Activated gamma-delta T cell treated with Interleukin-2 at 50 U/mL for 16 hours (primary cell): ENCODE results near the gene PTPRE.

Experiments
- DNase-seq: peaks from one replicate; pipeline ENCODE4 v3.0.0-alpha.2; 2020

Gene PTPRE

DNA sequence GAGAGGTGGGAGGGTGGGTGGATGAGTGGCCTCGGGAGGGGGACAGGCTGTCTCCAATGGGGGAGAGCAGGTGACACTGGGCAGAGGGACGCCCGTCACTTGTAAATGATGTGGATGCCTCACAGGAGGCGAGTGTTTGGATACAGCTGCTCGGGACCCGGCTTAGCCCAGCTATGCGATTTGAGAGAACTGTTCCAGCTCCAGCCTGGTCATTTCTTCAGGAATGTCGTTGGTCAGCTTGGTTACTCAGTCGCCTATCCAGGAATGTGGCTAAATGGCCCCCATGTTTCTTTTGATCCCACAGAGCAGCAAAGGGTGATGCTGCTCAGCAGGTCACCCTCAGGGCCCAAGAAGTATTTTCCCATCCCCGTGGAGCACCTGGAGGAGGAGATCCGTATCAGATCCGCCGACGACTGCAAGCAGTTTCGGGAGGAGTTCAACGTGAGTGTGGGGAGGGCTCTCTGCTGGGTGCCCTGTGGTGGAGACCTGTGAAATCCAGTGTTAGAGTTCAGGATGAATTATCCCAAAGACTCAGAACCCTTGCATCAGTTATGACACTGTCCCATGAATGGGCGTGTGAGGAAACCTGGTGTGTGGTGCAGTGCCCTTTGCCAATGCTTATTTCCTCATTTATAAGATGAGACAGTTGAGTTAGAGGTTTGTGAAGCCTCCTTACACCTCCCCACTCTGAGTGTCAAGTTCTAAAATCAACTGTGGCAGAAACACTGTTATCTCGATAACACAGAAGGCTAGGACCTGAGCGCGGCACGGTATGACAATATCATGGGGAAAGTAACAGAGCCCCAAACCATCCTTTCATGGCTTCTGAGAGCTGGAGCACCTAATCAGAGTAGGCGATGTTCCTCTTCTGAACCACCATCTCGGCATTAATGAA lies 142.6 kb downstream of the PTPRE start:
- no peak for DNase-seq

- DNase-seq: no peak
These were observed 143.2 kb downstream of the PTPRE start for GRCh38 chr10:128050121-128050516.

- DNase-seq: no peak
These were observed 144.0 kb downstream of the PTPRE start for GRCh38 chr10:128050936-128051335.

- no peak for DNase-seq
These were observed 144.6 kb downstream of the PTPRE start for GRCh38 chr10:128051548-128051947.

- DNase-seq: no peak
These were observed 145.8 kb downstream of the PTPRE start for GRCh38 chr10:128052696-128053095.

- DNase-seq: no peak
These were observed 146.5 kb downstream of the PTPRE start for GRCh38 chr10:128053356-128053755.

DNA sequence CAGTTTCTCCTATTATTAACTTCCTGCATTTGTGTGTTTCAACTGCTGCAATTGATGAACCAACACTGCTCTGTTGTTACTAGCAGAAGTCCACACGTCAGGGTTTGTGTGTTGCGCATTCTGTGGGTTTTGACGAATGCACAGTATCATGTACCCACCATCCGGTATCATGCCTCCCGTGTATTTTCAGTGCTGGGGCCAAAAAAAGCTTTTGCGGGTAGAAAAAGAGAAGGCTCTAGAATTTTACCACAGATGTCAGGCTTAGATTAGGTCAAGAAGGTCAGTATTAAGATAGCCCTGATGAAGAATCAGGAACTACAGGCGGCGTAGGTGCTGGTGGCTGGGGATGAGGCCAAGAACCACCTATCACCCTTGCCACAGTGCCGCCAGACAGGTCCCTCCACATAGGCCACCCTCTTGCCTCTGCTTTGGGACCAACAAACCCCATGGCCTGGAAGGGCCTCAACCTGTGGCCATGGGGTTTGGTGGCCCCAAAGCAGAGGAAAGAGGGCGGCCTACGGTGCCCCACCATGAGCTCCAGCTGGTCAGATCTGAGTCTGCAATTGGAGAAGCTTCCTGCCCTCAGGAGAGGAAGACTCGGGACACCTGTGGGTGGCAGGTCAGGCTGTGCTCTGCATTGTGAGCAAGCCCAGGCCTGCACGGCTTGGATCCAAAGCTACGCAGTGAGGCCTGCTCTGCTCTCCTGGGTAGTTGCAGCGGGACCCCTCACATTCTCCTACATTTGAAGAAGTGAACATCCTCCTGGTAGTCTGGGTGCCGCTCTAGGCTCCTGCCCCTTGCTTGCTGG lies 147.5 kb downstream of the PTPRE start:
- DNase-seq: no peak

GRCh38 chr10:128055061-128055868 lies 148.4 kb downstream of the PTPRE start:
- DNase-seq: no peak

- no peak for DNase-seq
These were observed 149.6 kb downstream of the PTPRE start for GRCh38 chr10:128056303-128057050.

DNA sequence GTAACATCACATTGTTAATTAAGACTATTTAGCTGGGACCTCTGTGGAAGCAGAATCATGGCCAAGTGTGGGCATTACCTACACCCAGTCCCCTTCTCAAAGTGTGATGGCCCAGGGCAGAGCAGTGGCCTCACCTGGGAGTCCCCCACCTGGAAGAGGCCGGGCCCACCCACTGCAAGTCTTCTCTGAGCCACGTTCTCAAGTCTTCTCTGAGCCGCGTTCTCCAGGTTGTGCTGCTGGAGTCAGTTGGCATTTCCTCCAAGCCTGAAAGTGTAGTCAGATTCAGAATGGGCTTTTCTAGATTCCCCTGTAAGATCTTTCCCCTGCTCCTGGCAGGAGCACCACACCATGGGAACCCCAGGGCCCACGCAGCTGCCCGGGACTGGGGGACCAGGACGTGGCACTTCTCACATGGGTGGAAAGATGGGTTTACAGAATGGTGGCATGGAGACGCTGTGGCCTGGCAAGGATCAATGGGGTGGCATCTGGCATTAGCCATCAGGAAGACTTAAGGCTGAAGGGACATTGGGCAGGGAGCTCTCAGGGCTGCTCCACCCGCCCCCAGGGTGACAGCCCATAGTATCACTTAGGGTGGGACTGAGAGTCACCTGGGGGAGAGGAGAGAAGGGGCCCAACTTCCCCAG lies 151.3 kb downstream of the PTPRE start:
- DNase-seq: no peak

- no peak for DNase-seq
These were observed 151.8 kb downstream of the PTPRE start for GRCh38 chr10:128058750-128059134.

DNA sequence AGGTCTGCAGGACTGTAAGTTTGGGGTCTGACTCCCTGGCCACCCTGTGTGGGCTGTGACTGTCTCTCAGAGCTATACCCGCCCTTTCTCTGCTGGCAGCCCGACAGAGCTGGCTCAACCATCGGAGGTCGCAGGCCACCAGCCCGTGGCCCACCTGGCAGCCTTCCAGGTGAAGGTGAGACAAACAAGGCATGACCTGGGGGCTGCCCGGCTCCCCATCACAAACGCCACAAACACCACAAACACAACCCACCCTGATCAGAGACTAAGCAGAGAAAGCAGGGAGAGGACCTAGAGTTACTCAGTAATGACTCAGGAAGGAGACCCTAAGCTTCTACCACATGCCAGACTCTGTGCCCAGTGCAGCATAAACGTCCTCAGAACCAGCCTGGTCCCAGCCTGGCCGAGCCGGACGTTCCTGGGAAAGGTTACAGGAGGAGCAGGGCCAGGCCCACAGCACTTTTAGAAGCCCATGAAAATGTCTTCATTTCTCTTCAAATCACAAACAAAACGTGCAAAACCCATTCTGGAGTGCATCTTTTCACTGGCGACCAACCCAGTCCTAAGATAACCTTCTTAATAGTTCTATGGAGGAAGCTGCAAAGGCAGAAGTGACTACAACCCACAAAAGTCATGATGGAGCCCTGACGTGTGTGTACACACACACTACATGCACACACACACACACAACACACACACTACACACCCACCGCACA lies 152.5 kb downstream of the PTPRE start:
- DNase-seq: peak; percentile 36

GRCh38 chr10:128059982-128060293 lies 153.0 kb downstream of the PTPRE start:
- DNase-seq: no peak

- no peak for DNase-seq
These were observed 153.7 kb downstream of the PTPRE start for GRCh38 chr10:128060341-128061250.

GRCh38 chr10:128061306-128062300 lies 154.7 kb downstream of the PTPRE start:
- DNase-seq: no peak

- DNase-seq: no peak
These were observed 155.5 kb downstream of the PTPRE start for GRCh38 chr10:128062331-128062880.

DNA sequence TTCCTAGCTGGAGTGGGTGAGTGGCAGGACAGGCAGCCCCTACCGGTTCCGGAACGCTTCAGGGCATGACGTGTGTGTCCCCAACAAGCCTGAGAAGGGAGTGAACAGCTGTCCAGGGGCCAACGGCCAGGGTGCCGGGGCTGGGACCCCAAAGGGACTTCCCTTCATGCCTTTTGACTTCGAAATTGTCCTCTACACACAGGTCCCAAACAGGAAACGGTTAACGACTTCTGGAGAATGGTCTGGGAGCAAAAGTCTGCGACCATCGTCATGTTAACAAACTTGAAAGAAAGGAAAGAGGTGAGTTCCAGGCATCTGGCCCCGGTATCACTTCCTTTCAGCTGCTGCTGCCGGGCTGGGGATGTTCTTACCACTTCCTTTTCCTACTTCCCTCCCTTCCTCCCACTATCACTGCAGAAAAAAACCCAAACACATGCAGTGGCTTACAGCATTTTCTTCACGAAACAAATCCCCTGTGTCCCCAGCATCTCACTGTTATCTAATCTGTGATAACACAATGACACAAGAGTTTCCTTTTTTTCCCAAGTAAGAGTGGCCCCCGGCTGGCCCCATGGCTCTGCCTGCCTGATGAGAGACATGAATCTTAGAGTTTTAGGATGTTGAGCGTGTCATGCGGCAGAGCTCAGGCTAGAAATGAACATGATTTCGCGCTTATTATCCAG lies 156.1 kb downstream of the PTPRE start:
- DNase-seq: peak; percentile 50

DNA sequence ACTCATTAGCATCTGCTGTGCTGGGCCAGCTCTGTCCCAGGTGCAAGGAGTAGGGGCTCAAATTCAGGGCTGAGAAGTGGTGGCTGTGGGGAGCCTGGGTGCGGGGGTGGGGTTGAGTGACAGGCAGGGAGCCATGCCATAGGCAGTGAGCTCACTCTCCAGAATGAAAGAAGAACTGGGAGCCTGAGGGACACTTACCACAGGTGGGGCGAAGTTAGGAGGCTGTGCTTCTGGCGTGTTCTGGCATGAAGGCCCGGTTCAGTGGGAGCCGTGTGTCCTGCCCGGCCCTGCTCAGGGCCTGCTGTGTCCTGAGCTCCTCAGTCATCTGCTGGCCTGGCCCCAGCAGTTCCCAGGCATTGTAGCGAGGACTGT lies 156.8 kb downstream of the PTPRE start:
- DNase-seq: no peak
